Immature natural killer cell (primary cell): ENCODE results near the gene MYO1D. TPM values are rescaled to one million over a fixed set of nuclear protein-coding genes. Genes with fewer than 3 reads are reported as not detected.

Experiments
- DNase-seq, 3 donors: peaks; one replicate each; pipeline ENCODE4 v3.0.0; 2022; ENCODE audit warnings: mixed read lengths in 1 of 3
- H3K27ac Mint-ChIP-seq, 6 donors: one replicate each; pipeline ENCODE4 v1.8.0; 2020; ENCODE audit warnings: mixed read lengths in 6 of 6, mild to moderate bottlenecking in 5 of 6, inconsistent platforms in 4 of 6, moderate library complexity in 3 of 6
- H3K27me3 Mint-ChIP-seq, 3 donors: one replicate each; pipeline ENCODE4 v1.8.0; 2020 to 2021; ENCODE audit warnings: low read depth in 3 of 3, mild to moderate bottlenecking in 3 of 3, mixed read lengths in 3 of 3, moderate library complexity in 3 of 3, inconsistent platforms in 1 of 3
- H3K36me3 Mint-ChIP-seq, 3 donors: one replicate each; pipeline ENCODE4 v1.8.0; 2020; ENCODE audit warnings: mixed read lengths in 3 of 3, inconsistent platforms in 2 of 3, mild to moderate bottlenecking in 2 of 3
- H3K4me1 Mint-ChIP-seq, 2 donors: one replicate each; pipeline ENCODE4 v1.8.0; 2020; ENCODE audit warnings: inconsistent platforms in 2 of 2, mild to moderate bottlenecking in 2 of 2, mixed read lengths in 2 of 2, moderate library complexity in 1 of 2
- H3K4me3 Mint-ChIP-seq, 5 donors: one replicate each; pipeline ENCODE4 v1.8.0; 2020; ENCODE audit warnings: mild to moderate bottlenecking in 5 of 5, mixed read lengths in 5 of 5, inconsistent platforms in 3 of 5, moderate library complexity in 3 of 5
- H3K9me3 Mint-ChIP-seq, 6 donors: one replicate each; pipeline ENCODE4 v1.8.0; 2020; ENCODE audit warnings: mild to moderate bottlenecking in 6 of 6, mixed read lengths in 6 of 6, inconsistent platforms in 4 of 6, moderate library complexity in 3 of 6
- polyA plus RNA-seq, 3 donors: library from polyadenylated mRNA; unstranded; fragments of 300-500 nt; fragmentation: Illumina TruSeq; gene quantifications; one replicate each; pipeline ENCODE4 v1.2.3, GENCODE V29; 2021

MYO1D gene
- polyA plus RNA-seq, 3 donors from 2014 or later, result 2.0 to 7.9 TPM; not detected in 1

- Mint-ChIP-seq H3K9me3 (no peaks in the 10 kb centered on the region), H3K4me1 (peaks cover 62 to 67% of the 10 kb centered on the region in 2 donors)
- DNase-seq, result peak in 2 of 3 donors; percentile 16 to 20
Measured at GRCh38 chr17:32487473-32488176, 389.3 kb downstream of the MYO1D start.

DNA sequence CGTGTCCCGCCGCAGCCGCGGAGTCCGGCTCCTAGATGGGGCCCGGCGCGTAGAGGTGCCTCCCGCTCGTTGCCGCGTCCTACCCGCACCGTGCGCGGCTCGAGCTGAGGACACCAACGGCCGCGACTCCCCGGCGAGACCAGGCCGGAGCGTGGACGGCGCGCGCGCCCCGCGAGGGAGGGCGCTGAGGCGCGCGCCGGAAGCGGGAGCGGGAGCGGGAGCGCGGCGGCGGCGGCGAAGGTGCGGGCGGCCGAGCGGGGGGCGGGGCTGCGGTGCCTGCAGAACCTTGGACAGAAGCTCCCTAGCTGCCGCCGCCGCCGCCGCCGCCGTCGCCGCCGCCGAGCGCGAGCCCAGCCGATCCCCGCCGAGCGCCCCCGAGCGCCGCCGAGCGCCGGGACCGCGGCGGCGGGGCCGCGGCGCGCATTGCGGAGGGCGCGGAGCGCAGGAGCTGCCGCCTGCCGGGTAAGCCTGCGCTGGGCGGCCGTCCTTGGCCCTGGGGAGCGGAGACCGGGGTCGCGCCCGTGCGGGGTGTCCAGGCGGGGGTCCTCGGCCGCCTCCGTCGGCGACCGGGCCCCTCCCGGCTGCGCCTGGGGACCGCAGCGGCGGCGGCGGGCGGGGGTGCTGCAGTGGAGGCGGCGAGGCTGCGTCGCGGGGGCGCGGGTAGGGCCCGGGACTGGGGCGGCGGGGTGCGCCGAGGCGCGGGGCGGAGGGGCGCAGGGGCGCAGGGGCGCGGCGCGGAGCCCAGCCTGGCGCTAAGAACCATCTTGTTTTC, 390.0 kb downstream of the MYO1D start, which contains the start of gene CDK5R1:
Gene CDK5R1 (plus strand): TSS at position 293 of the 772 bp plus-strand sequence. CDS start 628 bp downstream, outside the sequence.
- peak within 1 kb of the TSS; percentile 87 to 96 (median 93) for H3K4me3 Mint-ChIP-seq
- peaks cover 3 to 38% (median 10%) of the 10 kb centered on the region in 3 donors for H3K36me3 Mint-ChIP-seq
- DNase-seq, result peak; percentile 75 to 84 (median 83)
- H3K27ac Mint-ChIP-seq, result peak within 1 kb of the TSS; percentile 62 to 83 (median 78)
- no peaks in the 10 kb centered on the region for H3K9me3 Mint-ChIP-seq
- H3K4me1 Mint-ChIP-seq, result peaks cover 55 to 60% of the 10 kb centered on the region in 2 donors
- H3K27me3 Mint-ChIP-seq, result peaks cover 2 to 13% (median 5%) of the 10 kb centered on the region in 3 donors

More at GRCh38 chr17:32487473-32488176, 389.3 kb downstream of the MYO1D start:
- Mint-ChIP-seq H3K27ac (peak overlapping the region in 5 of 6 donors; percentile 48 to 83 (median 78)), H3K4me3 (peak overlapping the region; percentile 87 to 96 (median 93)), H3K36me3 (peaks cover 3 to 33% (median 10%) of the 10 kb centered on the region in 3 donors), H3K27me3 (peaks cover 2 to 11% (median 5%) of the 10 kb centered on the region in 3 donors)

DNA sequence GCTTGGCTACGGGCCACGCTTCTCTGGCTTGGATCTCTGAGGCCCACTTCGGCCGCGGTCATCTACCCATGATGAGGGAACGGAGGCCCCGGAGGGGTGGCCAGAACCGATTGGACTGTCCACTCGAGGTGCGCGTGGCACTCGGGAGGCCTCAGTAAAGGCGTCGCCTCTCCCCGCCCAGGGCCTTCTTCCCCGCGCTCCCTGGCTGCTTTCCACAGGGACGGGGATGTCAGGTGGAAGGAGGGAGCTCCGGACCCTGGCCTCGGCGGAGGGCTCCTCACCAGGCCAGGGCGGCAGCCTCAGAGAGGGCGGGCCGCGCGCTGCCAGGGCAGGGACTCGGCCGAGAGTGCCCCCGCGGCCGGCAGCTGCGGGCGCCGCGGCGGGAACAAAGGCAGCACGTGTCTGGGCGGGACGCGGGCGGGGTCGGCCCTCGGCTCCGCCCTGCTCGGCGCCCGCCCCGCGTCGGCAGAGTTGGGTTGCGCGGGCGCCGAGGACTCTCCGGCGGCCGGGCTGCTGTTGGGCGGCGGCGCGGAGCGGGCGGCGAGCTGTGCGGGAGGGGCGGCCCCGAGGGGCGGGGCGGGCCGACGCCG, 390.7 kb downstream of the MYO1D start:
- Mint-ChIP-seq H3K27me3 (peaks cover 2 to 13% (median 5%) of the 10 kb centered on the region in 3 donors), H3K9me3 (no peaks in the 10 kb centered on the region), H3K27ac (peak overlapping the region; percentile 62 to 83 (median 71)), H3K4me1 (peaks cover 49 to 53% of the 10 kb centered on the region in 2 donors), H3K4me3 (peak overlapping the region; percentile 75 to 83 (median 81)), H3K36me3 (peaks cover 8 to 43% (median 14%) of the 10 kb centered on the region in 3 donors)
- peak; percentile 71 to 80 (median 78) for DNase-seq

DNA sequence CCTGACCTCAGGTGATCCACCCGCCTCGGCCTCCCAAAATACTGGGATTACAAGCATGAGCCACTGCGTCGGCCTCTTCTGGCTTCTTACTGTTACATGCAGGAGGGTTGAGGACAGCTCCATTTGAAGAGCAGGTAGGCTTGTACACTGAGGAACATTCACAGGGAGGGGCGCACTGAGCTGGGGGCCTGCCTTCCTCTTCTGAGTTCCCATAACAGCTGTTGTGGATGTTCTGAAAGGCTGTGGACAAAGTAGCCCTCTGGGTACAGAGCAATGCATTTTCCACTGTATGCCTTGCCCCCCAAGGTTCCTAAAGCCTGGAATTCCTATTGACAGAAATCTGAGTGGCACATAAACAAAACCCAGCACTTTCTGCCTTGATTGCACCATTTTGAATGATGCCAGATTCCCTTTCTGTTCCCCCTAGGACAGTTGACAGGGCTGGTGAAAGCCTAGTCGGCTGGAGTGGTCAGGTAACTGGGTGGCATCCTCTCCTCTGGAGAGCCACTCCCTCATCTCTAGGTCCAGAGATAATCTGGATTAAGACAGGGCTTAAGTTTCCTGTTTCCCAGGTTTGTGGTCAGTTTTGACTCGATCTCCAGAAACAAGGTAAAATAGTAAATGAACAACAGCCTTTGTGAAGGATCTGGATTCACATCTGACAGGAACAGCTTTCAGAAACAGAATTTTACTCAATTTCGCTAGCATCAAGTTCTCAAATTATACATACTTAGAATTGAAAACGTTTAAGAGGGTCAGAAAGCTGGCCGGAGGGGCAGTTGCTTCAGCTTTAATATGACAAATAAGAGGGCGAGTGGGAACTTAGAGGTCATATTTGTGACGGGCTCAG, 391.4 kb downstream of the MYO1D start:
- Mint-ChIP-seq H3K27ac (peak overlapping the region; percentile 62 to 83 (median 71)), H3K27me3 (peaks cover 2 to 13% (median 5%) of the 10 kb centered on the region in 3 donors), H3K36me3 (peaks cover 10 to 40% (median 14%) of the 10 kb centered on the region in 3 donors), H3K4me1 (peaks cover 42 to 46% of the 10 kb centered on the region in 2 donors), H3K9me3 (no peaks in the 10 kb centered on the region), H3K4me3 (peak overlapping the region; percentile 75 to 83 (median 81))
- DNase-seq, result no peak

DNA sequence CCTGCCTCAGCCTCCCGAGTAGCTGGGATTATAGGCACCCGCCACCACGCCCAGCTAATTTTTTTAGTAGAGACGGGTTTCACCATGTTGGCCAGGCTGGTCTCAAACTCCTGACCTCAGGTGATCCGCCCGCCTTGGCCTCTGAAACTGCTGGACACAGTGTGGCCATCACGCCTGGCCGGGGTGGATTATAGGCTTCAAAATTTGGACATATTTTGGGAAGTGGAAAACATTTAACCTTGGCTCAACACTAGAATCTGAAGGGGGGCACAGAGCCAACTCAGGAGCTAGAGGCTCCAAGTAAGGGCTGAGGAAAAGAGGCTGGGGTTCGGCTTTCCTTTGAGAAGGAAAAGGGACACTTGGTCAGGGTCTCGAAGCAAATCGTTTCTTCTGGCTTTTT, 392.3 kb downstream of the MYO1D start:
- peak overlapping the region in 2 of 6 donors; percentile 38 to 45 for H3K27ac Mint-ChIP-seq
- peak overlapping the region in 2 of 5 donors; percentile 12 to 44 for H3K4me3 Mint-ChIP-seq
- peaks cover 2 to 13% (median 5%) of the 10 kb centered on the region in 3 donors for H3K27me3 Mint-ChIP-seq
- no peaks in the 10 kb centered on the region for H3K9me3 Mint-ChIP-seq
- H3K4me1 Mint-ChIP-seq, result peaks cover 33 to 37% of the 10 kb centered on the region in 2 donors
- no peak for DNase-seq
- H3K36me3 Mint-ChIP-seq, result peaks cover 17 to 44% (median 19%) of the 10 kb centered on the region in 3 donors

DNA sequence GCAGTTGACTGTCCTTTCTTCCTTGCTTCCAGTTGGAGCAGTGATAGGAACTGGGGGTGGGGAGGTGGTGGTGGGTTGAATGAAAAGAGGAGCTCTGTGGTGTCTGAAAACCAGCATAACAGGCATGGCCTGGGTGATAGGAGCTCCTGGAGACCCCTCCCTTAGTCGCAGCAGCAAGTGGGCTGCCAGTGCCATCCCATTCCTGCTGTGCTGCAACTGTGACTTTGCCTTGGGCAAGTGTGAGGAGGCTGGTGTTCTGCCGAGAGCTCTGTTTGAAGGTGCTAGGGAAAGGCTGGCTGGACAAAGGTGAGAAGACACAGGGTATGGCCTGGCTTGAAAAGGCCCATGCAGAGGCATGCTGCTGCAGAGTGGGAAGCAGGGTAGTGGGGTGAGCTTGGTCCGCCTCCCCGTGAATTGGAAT, 392.9 kb downstream of the MYO1D start:
- no peaks in the 10 kb centered on the region for H3K9me3 Mint-ChIP-seq
- peaks cover 27 to 31% of the 10 kb centered on the region in 2 donors for H3K4me1 Mint-ChIP-seq
- peaks cover 15 to 44% (median 24%) of the 10 kb centered on the region in 3 donors for H3K36me3 Mint-ChIP-seq
- H3K4me3 Mint-ChIP-seq, result peak overlapping the region in 3 of 5 donors; percentile 25 to 36 (median 36)
- no peak for DNase-seq
- H3K27ac Mint-ChIP-seq, result peak overlapping the region in 5 of 6 donors; percentile 21 to 74 (median 38)
- peaks cover 2 to 13% (median 5%) of the 10 kb centered on the region in 3 donors for H3K27me3 Mint-ChIP-seq

DNA sequence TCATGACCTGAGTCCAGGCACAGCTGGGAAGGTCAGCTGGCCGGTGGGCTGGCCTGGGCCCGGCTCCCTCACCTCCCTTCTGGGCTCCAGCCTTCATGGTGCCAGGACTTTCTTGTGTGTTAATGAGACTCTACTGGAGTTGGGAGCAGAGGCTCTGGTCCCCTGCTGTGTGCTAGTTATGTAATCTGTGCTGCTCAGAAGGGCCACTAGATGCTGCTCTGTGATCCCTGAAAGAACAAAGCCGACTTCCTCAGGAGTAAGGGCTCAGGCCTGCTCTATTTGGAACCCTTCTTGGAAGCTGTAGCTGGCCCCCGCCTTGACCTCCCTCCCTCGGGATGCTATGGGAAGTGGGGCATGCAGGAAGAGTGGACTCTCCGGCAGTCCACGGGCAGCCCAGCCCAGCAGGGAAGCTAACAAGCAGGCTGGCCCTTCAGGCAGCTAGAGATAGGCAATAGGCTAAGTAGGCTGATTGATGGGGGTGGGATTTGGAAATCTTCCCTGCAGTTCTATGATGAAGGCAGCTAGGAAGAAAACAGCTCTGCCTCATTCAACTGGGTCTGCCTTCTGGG, 393.4 kb downstream of the MYO1D start:
- H3K27ac Mint-ChIP-seq, result peak overlapping the region; percentile 20 to 90 (median 52)
- peaks cover 15 to 44% (median 26%) of the 10 kb centered on the region in 3 donors for H3K36me3 Mint-ChIP-seq
- H3K27me3 Mint-ChIP-seq, result peaks cover 2 to 13% (median 5%) of the 10 kb centered on the region in 3 donors
- no peak overlapping the region for H3K4me3 Mint-ChIP-seq
- peaks cover 22 to 26% of the 10 kb centered on the region in 2 donors for H3K4me1 Mint-ChIP-seq
- H3K9me3 Mint-ChIP-seq, result no peaks in the 10 kb centered on the region
- DNase-seq, result peak; percentile 38 to 59 (median 58)

GRCh38 chr17:32482568-32483320, 394.2 kb downstream of the MYO1D start:
- H3K27me3 Mint-ChIP-seq, result peaks cover 2 to 10% (median 2%) of the 10 kb centered on the region in 3 donors
- H3K4me3 Mint-ChIP-seq, result no peak overlapping the region
- peaks cover 11 to 44% (median 26%) of the 10 kb centered on the region in 3 donors for H3K36me3 Mint-ChIP-seq
- H3K9me3 Mint-ChIP-seq, result no peaks in the 10 kb centered on the region
- H3K4me1 Mint-ChIP-seq, result peaks cover 14 to 18% of the 10 kb centered on the region in 2 donors
- peak overlapping the region in 3 of 6 donors; percentile 51 to 76 (median 64) for H3K27ac Mint-ChIP-seq
- DNase-seq, result no peak

DNA sequence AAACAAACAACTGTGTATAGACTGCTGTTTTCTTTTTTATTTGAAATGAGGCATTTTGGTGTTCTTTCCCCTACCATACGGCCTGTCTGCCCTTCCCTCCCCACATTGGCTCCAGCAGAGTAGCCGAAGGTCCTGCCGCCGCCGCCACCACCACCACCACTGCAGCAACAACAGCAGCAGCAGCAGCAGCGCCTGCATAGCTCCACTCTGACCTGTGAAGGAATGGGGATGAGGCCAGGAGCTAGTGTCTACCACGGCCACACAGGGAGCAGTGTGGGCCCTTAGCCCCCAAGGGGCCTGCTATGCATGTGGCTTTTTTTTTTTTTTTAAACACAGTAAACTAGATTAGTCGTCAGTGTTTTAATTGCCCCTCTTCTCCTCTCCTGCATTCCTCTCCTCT, 395.7 kb downstream of the MYO1D start:
- Mint-ChIP-seq H3K27ac (no peak overlapping the region), H3K4me3 (no peak overlapping the region), H3K36me3 (peaks cover 13 to 55% (median 29%) of the 10 kb centered on the region in 3 donors)

DNA sequence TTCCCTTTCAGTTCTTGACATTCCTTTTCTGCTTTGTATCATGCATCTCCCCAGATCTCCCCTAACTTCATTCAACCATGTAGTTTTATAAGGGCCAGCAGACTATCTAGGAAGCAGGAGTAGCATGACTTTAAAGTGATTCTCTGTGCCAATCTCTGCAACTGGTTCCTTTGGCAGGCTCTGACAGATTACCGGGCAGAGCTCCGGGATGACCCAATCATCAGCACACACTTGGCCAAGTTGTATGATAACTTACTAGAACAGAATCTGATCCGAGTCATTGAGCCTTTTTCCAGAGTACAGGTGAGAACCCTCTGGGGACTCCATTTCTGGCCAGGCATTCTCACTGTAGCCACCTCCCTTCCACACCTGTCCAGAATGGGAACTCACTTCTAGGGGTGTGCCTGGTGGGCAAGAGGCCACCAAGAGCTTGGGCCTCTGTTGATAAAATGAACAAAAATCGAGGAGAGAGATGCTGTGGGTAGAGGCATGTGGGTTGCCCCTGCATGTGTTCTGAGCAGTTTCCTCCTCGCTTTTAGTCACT, 397.8 kb downstream of the MYO1D start:
- H3K27ac Mint-ChIP-seq, result peak overlapping the region in 2 of 6 donors; percentile 3 to 32
- H3K4me3 Mint-ChIP-seq, result no peak overlapping the region
- peaks cover 0 to 2% (median 0%) of the 10 kb centered on the region in 3 donors for H3K27me3 Mint-ChIP-seq
- no peak for DNase-seq
- no peaks in the 10 kb centered on the region for H3K9me3 Mint-ChIP-seq
- peaks cover 21 to 70% (median 40%) of the 10 kb centered on the region in 3 donors for H3K36me3 Mint-ChIP-seq
- peaks cover 5 to 8% of the 10 kb centered on the region in 2 donors for H3K4me1 Mint-ChIP-seq

More for the DNA sequence above, 395.7 kb downstream of the MYO1D start:
- H3K9me3 Mint-ChIP-seq, result no peaks in the 10 kb centered on the region
- no peak for DNase-seq
- H3K4me1 Mint-ChIP-seq, result peaks cover 11 to 14% of the 10 kb centered on the region in 2 donors
- peaks cover 0 to 7% (median 2%) of the 10 kb centered on the region in 3 donors for H3K27me3 Mint-ChIP-seq

DNA sequence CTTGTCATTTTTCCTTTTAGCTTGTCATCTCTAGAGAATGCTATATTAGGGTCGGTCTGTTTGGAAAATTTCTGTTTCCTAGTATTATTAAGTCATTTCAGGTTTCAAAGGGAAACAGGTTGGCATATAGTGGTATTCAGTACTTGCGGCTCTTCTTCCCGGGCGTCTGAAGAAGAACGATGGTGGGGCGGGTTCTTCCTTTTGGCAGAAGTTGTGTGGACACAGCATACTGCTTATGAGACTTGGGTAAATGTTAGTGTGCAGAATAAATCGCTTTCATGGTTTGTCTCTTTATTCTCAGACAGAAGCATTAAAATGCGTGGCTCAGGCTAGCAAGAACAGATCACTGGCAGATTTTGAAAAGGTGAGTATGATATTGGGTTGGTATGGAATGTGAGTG, 399.7 kb downstream of the MYO1D start:
- Mint-ChIP-seq H3K27ac (peak overlapping the region in 1 of 6 donors; percentile 3), H3K27me3 (no peaks in the 10 kb centered on the region), H3K4me3 (no peak overlapping the region)

More for the DNA sequence above, 399.7 kb downstream of the MYO1D start:
- peaks cover 26 to 75% (median 40%) of the 10 kb centered on the region in 3 donors for H3K36me3 Mint-ChIP-seq
- no peak for DNase-seq
- H3K4me1 Mint-ChIP-seq, result no peaks in the 10 kb centered on the region
- no peaks in the 10 kb centered on the region for H3K9me3 Mint-ChIP-seq
